SK-N-SH treated with all-trans-retinoic acid at 6 μM for 48 hours (cell line): ENCODE results near the gene WDR12.

Experiments used
- ATAC-seq: fragments of 200-7000 bp; cut with Tn5 transposase; 3 replicates; pipeline ENCODE4 v1.9.1; 2020; ENCODE audit warnings: mild to moderate bottlenecking, moderate library complexity
- ARNTL ChIP-seq: fragments of 450-650 bp; formaldehyde crosslinking; IDR thresholded peaks from 2 replicates; pipeline ENCODE4 v1.5.0; 2020; ENCODE audit warnings: low read depth, mild to moderate bottlenecking, moderate library complexity, borderline replicate concordance
- BACH2 ChIP-seq: fragments of 250-450 bp; sonication (Bioruptor Pico); IDR thresholded peaks from 2 replicates; pipeline ENCODE4 v1.9.0; 2021; ENCODE audit warnings: mild to moderate bottlenecking, borderline replicate concordance
- CSDC2 ChIP-seq: fragments of 250-450 bp; sonication (Bioruptor Pico); IDR thresholded peaks from 2 replicates; pipeline ENCODE4 v1.5.0; 2020; ENCODE audit warnings: mild to moderate bottlenecking, moderate library complexity
- ESRRG ChIP-seq: fragments of 250-450 bp; sonication (Bioruptor Pico); IDR thresholded peaks from 2 replicates; pipeline ENCODE4 v1.6.1; 2021; ENCODE audit warnings: mild to moderate bottlenecking
- GLIS3 ChIP-seq: fragments of 250-450 bp; sonication (Bioruptor Pico); IDR thresholded peaks from 2 replicates; pipeline ENCODE4 v1.5.0; 2020; ENCODE audit warnings: mild to moderate bottlenecking, moderate library complexity
- ISL1 ChIP-seq: fragments of 250-450 bp; sonication (Bioruptor Pico); IDR thresholded peaks from 2 replicates; pipeline ENCODE4 v2.1.2; 2022; ENCODE audit warnings: mild to moderate bottlenecking, moderate library complexity
- OSR1 ChIP-seq: fragments of 250-450 bp; sonication (Bioruptor Pico); IDR thresholded peaks from 2 replicates; pipeline ENCODE4 v1.8.0; 2022; ENCODE audit warnings: moderate library complexity, mild to moderate bottlenecking, inconsistent platforms
- PPARA ChIP-seq: fragments of 250-450 bp; sonication (Bioruptor Pico); IDR thresholded peaks from 2 replicates; pipeline ENCODE4 v1.5.0; 2020; ENCODE audit warnings: mild to moderate bottlenecking, borderline replicate concordance
- SNAI2 ChIP-seq: fragments of 250-450 bp; sonication (Bioruptor Pico); IDR thresholded peaks from 2 replicates; pipeline ENCODE4 v1.5.0; 2020; ENCODE audit warnings: mild to moderate bottlenecking, moderate library complexity
- TCF4 ChIP-seq: fragments of 250-450 bp; sonication (Bioruptor Pico); IDR thresholded peaks from 2 replicates; pipeline ENCODE4 v1.8.0; 2021; ENCODE audit warnings: mild to moderate bottlenecking, moderate library complexity, borderline replicate concordance
- TOX ChIP-seq: fragments of 250-450 bp; sonication (Bioruptor Pico); IDR thresholded peaks from 2 replicates; pipeline ENCODE4 v1.8.0; 2021; ENCODE audit warnings: mild to moderate bottlenecking, moderate library complexity, borderline replicate concordance
- TSHZ2 ChIP-seq: fragments of 250-450 bp; sonication (Bioruptor Pico); IDR thresholded peaks from 2 replicates; pipeline ENCODE4 v1.5.0; 2020; ENCODE audit warnings: mild to moderate bottlenecking, moderate library complexity
- ZC3H10 ChIP-seq: fragments of 250-450 bp; sonication (Bioruptor Pico); IDR thresholded peaks from 2 replicates; pipeline ENCODE4 v1.5.1; 2021; ENCODE audit warnings: mild to moderate bottlenecking, moderate library complexity
- ZFP3 ChIP-seq: fragments of 250-450 bp; sonication (Bioruptor Pico); IDR thresholded peaks from 2 replicates; pipeline ENCODE4 v1.5.0; 2020; ENCODE audit warnings: mild to moderate bottlenecking, moderate library complexity
- ZFP30 ChIP-seq: fragments of 450-650 bp; formaldehyde crosslinking; IDR thresholded peaks from 2 replicates; pipeline ENCODE4 v1.5.0; 2022; ENCODE audit warnings: mild to moderate bottlenecking, moderate library complexity
- ZNF565 ChIP-seq: fragments of 450-650 bp; formaldehyde crosslinking; conservative IDR thresholded peaks from 2 replicates; pipeline ENCODE4 v1.5.0; 2020; ENCODE audit warnings: low read depth, mild to moderate bottlenecking, moderate library complexity
- ZNF70 ChIP-seq: fragments of 450-650 bp; formaldehyde crosslinking; IDR thresholded peaks from 2 replicates; pipeline ENCODE4 v1.5.0; 2020; ENCODE audit warnings: mild to moderate bottlenecking, moderate library complexity
- ZNF8 ChIP-seq: fragments of 450-650 bp; formaldehyde crosslinking; IDR thresholded peaks from 2 replicates; pipeline ENCODE4 v1.5.0; 2020; ENCODE audit warnings: mild to moderate bottlenecking, moderate library complexity
- TF ChIP-seq, protein P1 (sequence below): fragments of 250-450 bp; sonication (Bioruptor Pico); IDR thresholded peaks from 2 replicates; pipeline ENCODE4 v1.8.0; 2020; ENCODE audit warnings: mild to moderate bottlenecking, moderate library complexity, borderline replicate concordance

The WDR12 gene

DNA sequence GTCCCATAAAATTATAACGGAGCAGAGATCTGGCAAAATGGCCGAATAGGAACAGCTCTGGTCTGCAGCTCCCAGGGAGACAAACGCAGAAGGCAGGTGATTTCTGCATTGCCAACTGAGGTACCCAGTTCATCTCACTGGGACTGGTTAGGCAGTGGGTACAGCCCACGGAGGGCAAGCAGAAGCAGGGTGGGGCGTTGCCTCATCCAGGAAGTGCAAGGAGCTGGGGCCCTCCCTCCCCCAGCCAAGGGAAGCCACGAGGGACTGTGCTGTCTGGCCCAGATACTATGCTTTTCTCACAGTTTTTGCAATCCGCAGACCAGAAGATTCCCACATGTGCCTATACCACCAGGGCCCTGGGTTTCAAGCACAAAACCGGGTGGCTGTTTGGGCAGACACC lies 62.7 kb downstream of the WDR12 start:
- ATAC-seq = no peak
- TF ChIP-seq, protein P1, sequence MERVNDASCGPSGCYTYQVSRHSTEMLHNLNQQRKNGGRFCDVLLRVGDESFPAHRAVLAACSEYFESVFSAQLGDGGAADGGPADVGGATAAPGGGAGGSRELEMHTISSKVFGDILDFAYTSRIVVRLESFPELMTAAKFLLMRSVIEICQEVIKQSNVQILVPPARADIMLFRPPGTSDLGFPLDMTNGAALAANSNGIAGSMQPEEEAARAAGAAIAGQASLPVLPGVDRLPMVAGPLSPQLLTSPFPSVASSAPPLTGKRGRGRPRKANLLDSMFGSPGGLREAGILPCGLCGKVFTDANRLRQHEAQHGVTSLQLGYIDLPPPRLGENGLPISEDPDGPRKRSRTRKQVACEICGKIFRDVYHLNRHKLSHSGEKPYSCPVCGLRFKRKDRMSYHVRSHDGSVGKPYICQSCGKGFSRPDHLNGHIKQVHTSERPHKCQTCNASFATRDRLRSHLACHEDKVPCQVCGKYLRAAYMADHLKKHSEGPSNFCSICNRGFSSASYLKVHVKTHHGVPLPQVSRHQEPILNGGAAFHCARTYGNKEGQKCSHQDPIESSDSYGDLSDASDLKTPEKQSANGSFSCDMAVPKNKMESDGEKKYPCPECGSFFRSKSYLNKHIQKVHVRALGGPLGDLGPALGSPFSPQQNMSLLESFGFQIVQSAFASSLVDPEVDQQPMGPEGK (CRISPR knock-in tag) = no peak
- TF ChIP-seq OSR1 (no peak), ZNF70 (CRISPR knock-in tag) (no peak), ZNF8 (CRISPR knock-in tag) (no peak), ZFP3 (CRISPR knock-in tag) (no peak), ZNF565 (no peak), ARNTL (CRISPR knock-in tag) (no peak), TCF4 (no peak), ZFP30 (CRISPR knock-in tag) (no peak), BACH2 (no peak), ZC3H10 (CRISPR knock-in tag) (no peak)

DNA sequence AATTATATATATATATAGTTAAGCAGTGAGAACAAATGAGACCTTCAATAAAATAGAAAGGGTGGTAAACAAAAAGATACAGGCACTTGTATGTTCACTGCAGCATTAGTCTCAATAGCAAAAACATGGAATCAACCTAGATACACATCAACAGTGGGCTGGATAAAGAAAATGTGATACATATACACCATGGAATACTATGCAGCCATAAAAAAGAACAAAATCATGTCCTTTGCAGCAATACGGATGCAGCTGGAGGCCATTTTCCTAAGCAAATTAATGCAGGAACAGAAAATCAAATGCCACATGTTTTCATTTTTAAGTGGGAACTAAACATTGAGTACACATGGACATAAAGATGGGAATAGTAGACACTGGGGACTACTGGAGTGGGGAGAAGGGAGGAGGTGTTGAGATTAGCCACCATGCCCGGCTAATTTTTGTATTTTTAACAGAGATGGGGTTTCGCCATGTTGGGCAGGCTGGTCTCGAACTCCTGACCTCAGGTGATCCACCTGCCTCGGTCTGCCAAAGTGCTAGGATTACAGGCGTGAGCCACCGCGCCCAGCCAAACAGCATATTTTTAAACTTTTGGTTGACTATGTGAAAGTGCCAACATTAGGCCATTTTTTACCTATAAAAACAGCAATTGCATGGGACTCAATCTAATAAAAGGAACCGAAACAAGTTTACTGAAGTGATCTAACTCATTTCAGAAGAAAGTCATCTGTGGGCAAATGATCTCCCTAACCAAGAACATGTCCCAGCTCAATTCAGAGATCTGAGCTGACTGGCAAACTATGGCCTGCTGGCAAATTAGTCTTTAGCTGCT lies 63.6 kb downstream of the WDR12 start:
- ATAC-seq = no peak
- TF ChIP-seq OSR1 = no peak
- TF ChIP-seq ISL1 (CRISPR knock-in tag) = no peak
- no peak for TF ChIP-seq ZFP30 (CRISPR knock-in tag)
- no peak for TF ChIP-seq ZNF565
- no peak for TF ChIP-seq SNAI2 (CRISPR knock-in tag)
- no peak for TF ChIP-seq ARNTL (CRISPR knock-in tag)

- TF ChIP-seq ZNF8 (CRISPR knock-in tag) (no peak), GLIS3 (CRISPR knock-in tag) (no peak), TOX (no peak), ESRRG (no peak), ZNF565 (no peak), CSDC2 (CRISPR knock-in tag) (no peak), ZNF70 (CRISPR knock-in tag) (no peak)
- no peak for ATAC-seq
Measured at GRCh38 chr2:202844656-202845055, 66.8 kb downstream of the WDR12 start.

DNA sequence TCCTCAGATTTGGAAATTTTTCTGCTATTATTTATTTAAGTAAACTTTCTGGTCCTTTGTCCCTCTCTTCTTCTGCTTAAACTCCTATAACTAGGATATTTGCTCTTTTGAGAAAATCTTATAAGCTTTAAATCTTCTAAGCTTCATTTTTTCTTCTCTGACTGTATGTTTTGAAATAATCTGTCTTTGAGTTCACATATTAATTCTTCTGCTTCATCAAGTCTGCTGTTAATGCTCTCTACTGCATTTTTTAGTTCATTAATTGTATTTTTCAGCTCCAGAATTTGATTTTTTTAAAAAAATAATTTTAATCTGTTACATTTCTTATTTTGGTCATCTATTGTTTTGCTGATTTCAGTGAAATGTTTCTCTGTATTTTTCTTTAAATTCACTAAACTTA lies 68.8 kb downstream of the WDR12 start:
- TF ChIP-seq GLIS3 (CRISPR knock-in tag) = no peak
- TF ChIP-seq ZFP30 (CRISPR knock-in tag) = no peak
- TF ChIP-seq TCF4 = no peak
- no peak for TF ChIP-seq TSHZ2 (CRISPR knock-in tag)
- TF ChIP-seq, protein P1 (CRISPR knock-in tag) = no peak
- no peak for TF ChIP-seq ZNF70 (CRISPR knock-in tag)
- no peak for TF ChIP-seq ESRRG
- no peak for TF ChIP-seq ARNTL (CRISPR knock-in tag)
- TF ChIP-seq OSR1 = no peak
- TF ChIP-seq ZFP3 (CRISPR knock-in tag) = no peak
- no peak for TF ChIP-seq PPARA (CRISPR knock-in tag)
- TF ChIP-seq ISL1 (CRISPR knock-in tag) = no peak
- no peak for TF ChIP-seq ZNF8 (CRISPR knock-in tag)
- no peak for TF ChIP-seq CSDC2 (CRISPR knock-in tag)
- no peak for TF ChIP-seq BACH2
- no peak for TF ChIP-seq ZC3H10 (CRISPR knock-in tag)
- no peak for ATAC-seq
